ENCODE results near the gene TXNRD2.

Gene TXNRD2

DNA sequence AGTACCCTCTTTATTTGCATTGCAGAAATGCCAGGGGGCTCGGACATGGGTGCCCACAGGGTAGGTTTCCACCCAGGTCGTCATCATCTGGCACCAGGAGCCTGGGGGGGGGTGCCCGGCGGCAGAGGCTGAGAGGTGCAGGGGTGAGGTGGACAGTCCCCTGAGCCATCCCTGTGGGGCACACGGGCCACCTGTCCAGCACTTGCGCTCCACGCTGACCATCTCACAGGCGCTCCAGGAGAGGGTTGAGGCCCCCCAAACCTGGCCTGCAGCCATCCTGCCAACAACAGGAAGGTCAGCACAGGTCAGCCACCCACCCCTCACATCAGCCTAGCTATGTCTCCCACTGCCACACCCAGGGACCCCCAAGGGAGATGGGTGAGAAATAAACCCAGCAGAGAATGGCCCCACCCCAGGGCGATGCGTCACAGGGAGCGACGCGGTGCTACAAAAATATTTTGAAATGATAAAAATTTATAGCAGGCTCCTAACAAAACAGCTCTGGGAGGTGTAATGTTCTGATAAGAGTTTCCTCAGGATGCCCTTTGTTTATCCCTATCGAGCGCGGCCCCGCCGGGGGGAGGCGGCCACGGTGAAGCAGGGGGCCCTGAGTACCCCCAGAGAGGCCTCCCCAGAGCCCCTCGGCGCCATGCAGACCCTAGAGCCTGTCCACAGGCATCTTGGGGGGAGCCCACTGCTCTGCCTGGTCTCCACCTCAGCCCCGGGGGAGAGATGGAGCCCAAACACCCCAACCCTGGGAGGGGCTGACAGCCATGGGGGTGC, 65.9 kb downstream of the TXNRD2 start:
- no peak for DNase-seq (ENCODE audit: low read depth in 2 of 2)

- DNase-seq (ENCODE audit: low read depth in 2 of 2), result no peak
Observed at GRCh38 chr22:19875061-19875530, 66.5 kb downstream of the TXNRD2 start.

- no peak for DNase-seq (ENCODE audit: low read depth in 2 of 2)
Observed at GRCh38 chr22:19874307-19875060, 67.1 kb downstream of the TXNRD2 start.

- no peak for DNase-seq (ENCODE audit: low read depth in 2 of 2)
Observed at GRCh38 chr22:19873960-19874306, 67.7 kb downstream of the TXNRD2 start.

DNA sequence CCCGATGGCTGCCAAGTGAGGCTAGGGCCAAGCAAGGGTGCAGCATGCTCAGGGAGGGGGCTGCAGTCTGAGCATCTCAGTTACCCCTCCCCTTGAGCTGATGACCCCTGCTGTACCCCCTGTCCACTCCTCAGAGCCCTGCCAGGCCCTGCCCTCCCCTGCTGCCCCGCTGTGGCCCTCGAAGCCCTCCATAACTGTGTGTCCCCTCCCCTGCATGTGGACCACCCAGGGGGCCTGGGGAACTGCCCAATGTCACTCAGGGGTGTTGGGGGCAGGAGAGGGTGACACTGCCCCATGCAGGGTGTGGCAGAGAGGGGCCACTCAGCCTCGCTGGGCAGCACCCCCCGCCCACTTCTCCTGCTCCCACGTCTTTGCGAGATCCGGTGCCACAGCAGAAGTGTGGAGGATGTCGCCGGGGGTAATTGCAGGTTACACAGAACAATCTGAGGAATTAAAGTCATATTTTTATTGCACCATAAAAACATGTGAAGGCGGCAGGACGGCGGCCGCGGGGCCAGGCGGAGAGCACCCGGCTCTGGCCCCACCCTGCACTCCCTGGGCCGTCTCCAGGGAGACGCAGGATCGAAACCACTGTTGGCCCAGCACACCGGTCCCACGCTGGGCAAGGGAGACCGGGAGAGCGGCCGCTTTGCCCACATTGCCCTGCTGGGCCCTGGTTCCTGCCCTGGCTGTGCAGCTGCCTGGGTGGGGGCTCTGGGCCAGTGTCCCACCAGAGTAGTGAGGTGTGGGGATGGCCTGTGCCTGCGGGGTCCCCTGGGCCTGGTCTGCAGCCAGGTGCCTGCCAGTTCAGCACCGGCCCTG, 68.3 kb downstream of the TXNRD2 start:
- no peak for DNase-seq (ENCODE audit: low read depth in 2 of 2)

DNA sequence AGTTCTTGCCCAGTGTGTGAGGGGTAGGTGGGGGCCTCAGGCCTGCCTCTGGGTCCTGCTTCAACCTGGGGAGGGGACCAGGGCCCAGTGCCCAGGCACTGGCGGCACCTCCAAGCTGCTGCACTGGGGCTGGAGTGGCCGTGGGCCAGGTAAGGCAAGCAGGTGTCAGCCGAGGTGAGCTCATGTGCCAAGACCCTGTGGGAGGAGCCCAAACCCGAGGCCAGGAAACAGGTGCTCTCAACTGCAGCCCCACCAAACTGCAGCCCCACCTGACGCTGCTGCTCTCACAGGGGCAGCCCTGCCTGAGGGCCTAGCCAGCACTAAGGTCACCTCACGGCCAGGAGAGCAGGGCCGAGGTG, 68.9 kb downstream of the TXNRD2 start:
- no peak for DNase-seq (ENCODE audit: low read depth in 2 of 2)

GRCh38 chr22:19871845-19872778, 69.5 kb downstream of the TXNRD2 start:
- no peak for DNase-seq (ENCODE audit: low read depth in 2 of 2)

GRCh38 chr22:19871023-19871844, 70.4 kb downstream of the TXNRD2 start:
- DNase-seq (ENCODE audit: low read depth in 2 of 2), result no peak

- DNase-seq (ENCODE audit: low read depth in 2 of 2), result no peak
Observed at GRCh38 chr22:19870153-19871022, 71.2 kb downstream of the TXNRD2 start.

DNA sequence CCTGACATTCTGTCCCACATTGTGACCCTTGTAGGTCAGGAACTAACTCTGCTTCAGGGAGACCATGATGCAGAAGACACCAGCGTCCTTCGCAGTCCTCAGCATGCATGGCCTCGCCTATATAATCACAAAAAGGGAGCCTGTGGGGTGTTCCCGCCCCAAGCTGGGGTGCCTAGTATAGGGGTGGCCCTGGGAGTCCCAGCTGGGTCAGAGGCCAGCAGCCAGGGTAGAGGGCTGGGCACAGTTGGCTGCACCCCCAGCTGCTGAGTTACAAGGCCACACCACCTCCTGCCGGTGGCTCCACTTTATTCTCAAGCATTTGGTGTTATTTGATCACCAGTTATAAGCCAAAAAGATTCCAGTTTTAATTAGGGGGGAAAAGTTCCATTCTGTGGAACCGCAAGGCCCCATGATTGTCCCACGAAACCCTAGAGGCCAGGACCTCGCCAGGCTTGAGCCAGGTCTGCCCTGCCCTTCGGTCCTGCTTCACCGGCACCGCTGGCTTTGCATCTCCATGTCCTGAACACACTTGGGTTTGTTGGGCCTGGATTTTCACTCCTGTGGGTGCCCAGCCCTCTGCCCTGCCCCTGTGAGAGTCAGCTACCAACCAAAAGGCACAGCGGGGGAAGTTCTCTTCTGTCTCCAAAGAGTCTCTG, 72.0 kb downstream of the TXNRD2 start:
- no peak for DNase-seq (ENCODE audit: low read depth in 2 of 2)

GRCh38 chr22:19868773-19869471, 72.7 kb downstream of the TXNRD2 start:
- no peak for DNase-seq (ENCODE audit: low read depth in 2 of 2)

- DNase-seq (ENCODE audit: low read depth in 2 of 2), result no peak
Observed at GRCh38 chr22:19868333-19868732, 73.3 kb downstream of the TXNRD2 start.

DNA sequence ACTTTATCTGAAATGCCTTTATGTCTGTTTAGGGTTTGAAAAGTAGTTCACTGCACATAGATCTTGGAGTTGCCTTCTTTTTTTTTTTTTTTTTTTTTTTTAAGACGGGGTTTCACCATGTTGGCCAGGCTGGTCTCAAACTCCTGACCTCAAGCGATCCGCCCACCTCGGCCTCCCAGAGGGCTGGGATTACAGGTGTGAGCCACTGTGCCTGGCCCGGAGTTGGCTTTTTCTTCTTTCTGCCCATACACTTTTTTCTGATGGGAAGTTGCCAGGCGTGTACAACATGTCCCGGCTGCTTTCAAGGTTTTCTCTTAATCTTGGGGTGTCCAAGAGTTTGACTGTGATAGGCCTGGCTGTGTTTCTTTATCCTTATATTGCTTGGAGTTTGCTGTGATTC, 74.0 kb downstream of the TXNRD2 start:
- no peak for DNase-seq (ENCODE audit: low read depth in 2 of 2)

DNA sequence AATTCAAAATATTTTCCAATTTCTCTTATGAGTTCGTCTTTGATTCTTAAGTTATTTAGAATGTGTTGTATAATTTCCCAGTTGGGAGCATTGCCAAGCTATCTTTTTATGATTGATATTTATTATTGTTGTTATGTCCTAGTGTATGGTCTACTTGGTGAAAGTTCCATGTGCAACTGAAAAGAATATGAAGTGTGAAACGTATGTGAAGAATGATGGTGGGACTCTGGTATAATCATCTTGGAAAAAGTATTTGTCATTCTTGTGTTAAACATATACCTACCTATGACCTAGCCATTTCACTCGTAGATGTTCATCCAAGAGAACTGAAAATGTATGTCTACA, 75.0 kb downstream of the TXNRD2 start:
- no peak for DNase-seq (ENCODE audit: low read depth in 2 of 2)

- no peak for DNase-seq (ENCODE audit: low read depth in 2 of 2)
Observed at GRCh38 chr22:19865141-19865829, 76.3 kb downstream of the TXNRD2 start.

- DNase-seq (ENCODE audit: low read depth in 2 of 2), result peak in 1 of 2 experiments; percentile 30
Observed at GRCh38 chr22:19864538-19865106, 77.0 kb downstream of the TXNRD2 start.

DNA sequence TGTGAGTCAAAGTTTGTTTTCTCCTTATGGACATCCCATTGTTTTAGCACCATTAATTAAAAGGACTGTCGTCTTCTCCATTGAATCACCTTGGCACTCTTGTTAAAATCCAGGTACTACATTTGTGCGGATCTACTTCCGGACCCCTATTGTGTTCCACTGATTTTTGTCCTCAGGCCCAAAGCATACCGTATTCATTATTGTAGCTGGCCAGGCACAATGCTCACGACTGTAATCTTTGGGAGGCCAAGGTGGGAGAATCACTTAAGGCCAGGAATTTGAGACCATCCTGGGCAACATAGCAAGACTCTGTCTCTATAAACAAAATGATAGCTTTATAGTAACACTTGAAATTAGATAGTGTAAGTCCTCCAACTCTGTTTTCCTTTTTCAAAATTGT, 78.0 kb downstream of the TXNRD2 start:
- DNase-seq (ENCODE audit: low read depth in 2 of 2), result no peak

All from fibroblast of skin of left quadriceps (primary cell).